ENCODE data around the gene MRTFA. TPM values are rescaled to one million over a fixed set of nuclear protein-coding genes. Genes with fewer than 3 reads are reported as not detected.

The MRTFA gene
- total and polyA plus RNA-seq, 4 donors: 7.5 to 22.0 (median 9.6) TPM

DNA sequence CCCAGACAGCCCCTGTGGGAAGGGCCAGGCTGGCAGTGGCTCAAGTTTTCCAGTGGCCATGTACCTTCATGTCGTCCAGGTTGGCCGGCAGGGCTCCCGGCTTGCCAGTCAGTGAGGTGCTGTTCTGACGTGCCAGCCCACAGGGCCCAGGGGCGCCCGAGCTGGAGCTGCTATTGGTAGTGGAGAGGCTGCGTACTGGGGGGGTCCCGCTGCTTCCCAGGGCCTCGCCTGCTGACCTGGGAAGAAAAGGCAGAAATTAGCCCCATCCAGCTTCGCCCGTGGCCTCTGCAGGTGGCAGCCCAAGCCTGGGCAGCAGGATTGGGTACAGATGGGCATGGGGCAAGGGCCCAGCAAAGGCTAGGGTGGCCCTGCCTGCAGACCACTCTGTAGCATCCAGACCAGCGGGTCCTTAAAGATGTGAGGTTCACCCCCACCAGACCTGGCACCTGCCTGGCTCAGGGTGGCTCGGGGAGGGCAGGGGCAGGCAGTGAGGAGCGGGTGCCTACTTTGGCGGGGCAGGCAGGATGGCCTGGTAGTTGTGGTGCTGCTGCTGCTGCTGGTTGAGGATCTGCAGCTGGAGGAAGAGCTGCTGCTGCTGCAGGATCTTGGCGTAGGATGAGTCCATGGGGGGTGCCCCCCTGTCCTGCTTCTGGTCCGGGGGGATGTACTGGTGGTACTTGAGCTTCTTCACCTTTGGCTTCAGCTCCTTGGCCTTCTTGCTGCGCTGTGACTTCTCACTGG is 216.0 kb downstream of the MRTFA start:
- WGBS: 96% methylated on average over 18 of the region's 18 CpGs
- no peaks in the 10 kb centered on the region for H3K9me3 ChIP-seq (ENCODE audit: control insufficient read depth in 4 of 4, low read length in 3 of 4)
- H3K4me1 ChIP-seq (ENCODE audit: control insufficient read depth in 4 of 4, insufficient read depth in 4 of 4, low read length in 3 of 4): no peaks in the 10 kb centered on the region
- H3K27ac ChIP-seq (ENCODE audit: low read depth in 1 of 2, low read length in 2 of 2): no peak overlapping the region
- H3K36me3 ChIP-seq (ENCODE audit: control insufficient read depth in 4 of 4, insufficient read depth in 3 of 4, low read depth in 1 of 4, low read length in 3 of 4): peaks cover 13 to 63% (median 15%) of the 10 kb centered on the region in 4 donors
- no peak for DNase-seq (ENCODE audit: low spot score)
- H3K9ac ChIP-seq (ENCODE audit: low read depth in 1 of 2, low read length in 2 of 2): no peak overlapping the region
- H3K4me3 ChIP-seq (ENCODE audit: low read depth in 1 of 3, low read length in 3 of 3): no peak overlapping the region
- no peaks in the 10 kb centered on the region for H3K27me3 ChIP-seq (ENCODE audit: control insufficient read depth in 4 of 4, insufficient read depth in 4 of 4, low read length in 3 of 4)
- no peak for TF ChIP-seq TAF1 (conservative IDR thresholded peaks at IDR 0.05)
- no peak for TF ChIP-seq NR2F2 (IDR thresholded peaks at IDR 0.05)
- no peak for TF ChIP-seq MAX (IDR thresholded peaks at IDR 0.05)
- TF ChIP-seq HNF4G (IDR thresholded peaks at IDR 0.05): no peak
- TF ChIP-seq YY1 (IDR thresholded peaks at IDR 0.05): no peak
- TF ChIP-seq ZBTB33 (IDR thresholded peaks at IDR 0.05): no peak
- TF ChIP-seq RXRA (IDR thresholded peaks at IDR 0.05): no peak
- no peak for TF ChIP-seq HNF4A (conservative IDR thresholded peaks at IDR 0.05)
- no peak for TF ChIP-seq JUND (IDR thresholded peaks at IDR 0.05)

GRCh38 chr22:40419718-40420117 is 216.8 kb downstream of the MRTFA start:
- Histone ChIP-seq H3K27ac (ENCODE audit: low read depth in 1 of 2, low read length in 2 of 2) (no peak overlapping the region), H3K27me3 (ENCODE audit: control insufficient read depth in 4 of 4, insufficient read depth in 4 of 4, low read length in 3 of 4) (no peaks in the 10 kb centered on the region), H3K9me3 (ENCODE audit: control insufficient read depth in 4 of 4, low read length in 3 of 4) (no peaks in the 10 kb centered on the region), H3K36me3 (ENCODE audit: control insufficient read depth in 4 of 4, insufficient read depth in 3 of 4, low read depth in 1 of 4, low read length in 3 of 4) (peaks cover 10 to 60% (median 15%) of the 10 kb centered on the region in 4 donors), H3K4me3 (ENCODE audit: low read depth in 1 of 3, low read length in 3 of 3) (no peak overlapping the region), H3K4me1 (ENCODE audit: control insufficient read depth in 4 of 4, insufficient read depth in 4 of 4, low read length in 3 of 4) (peaks cover 0 to 4% (median 0%) of the 10 kb centered on the region in 4 donors), H3K9ac (ENCODE audit: low read depth in 1 of 2, low read length in 2 of 2) (no peak overlapping the region)
- WGBS: 96% methylated on average over 8 of the region's 8 CpGs
- TF ChIP-seq, protein P1, sequence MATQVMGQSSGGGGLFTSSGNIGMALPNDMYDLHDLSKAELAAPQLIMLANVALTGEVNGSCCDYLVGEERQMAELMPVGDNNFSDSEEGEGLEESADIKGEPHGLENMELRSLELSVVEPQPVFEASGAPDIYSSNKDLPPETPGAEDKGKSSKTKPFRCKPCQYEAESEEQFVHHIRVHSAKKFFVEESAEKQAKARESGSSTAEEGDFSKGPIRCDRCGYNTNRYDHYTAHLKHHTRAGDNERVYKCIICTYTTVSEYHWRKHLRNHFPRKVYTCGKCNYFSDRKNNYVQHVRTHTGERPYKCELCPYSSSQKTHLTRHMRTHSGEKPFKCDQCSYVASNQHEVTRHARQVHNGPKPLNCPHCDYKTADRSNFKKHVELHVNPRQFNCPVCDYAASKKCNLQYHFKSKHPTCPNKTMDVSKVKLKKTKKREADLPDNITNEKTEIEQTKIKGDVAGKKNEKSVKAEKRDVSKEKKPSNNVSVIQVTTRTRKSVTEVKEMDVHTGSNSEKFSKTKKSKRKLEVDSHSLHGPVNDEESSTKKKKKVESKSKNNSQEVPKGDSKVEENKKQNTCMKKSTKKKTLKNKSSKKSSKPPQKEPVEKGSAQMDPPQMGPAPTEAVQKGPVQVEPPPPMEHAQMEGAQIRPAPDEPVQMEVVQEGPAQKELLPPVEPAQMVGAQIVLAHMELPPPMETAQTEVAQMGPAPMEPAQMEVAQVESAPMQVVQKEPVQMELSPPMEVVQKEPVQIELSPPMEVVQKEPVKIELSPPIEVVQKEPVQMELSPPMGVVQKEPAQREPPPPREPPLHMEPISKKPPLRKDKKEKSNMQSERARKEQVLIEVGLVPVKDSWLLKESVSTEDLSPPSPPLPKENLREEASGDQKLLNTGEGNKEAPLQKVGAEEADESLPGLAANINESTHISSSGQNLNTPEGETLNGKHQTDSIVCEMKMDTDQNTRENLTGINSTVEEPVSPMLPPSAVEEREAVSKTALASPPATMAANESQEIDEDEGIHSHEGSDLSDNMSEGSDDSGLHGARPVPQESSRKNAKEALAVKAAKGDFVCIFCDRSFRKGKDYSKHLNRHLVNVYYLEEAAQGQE (IDR thresholded peaks at IDR 0.05): no peak
- TF ChIP-seq HNF4A (conservative IDR thresholded peaks at IDR 0.05) (no peak), JUND (IDR thresholded peaks at IDR 0.05) (no peak), FOXA1 (IDR thresholded peaks at IDR 0.05) (no peak), NR2F2 (IDR thresholded peaks at IDR 0.05) (no peak), TAF1 (conservative IDR thresholded peaks at IDR 0.05) (no peak), YY1 (IDR thresholded peaks at IDR 0.05) (no peak)
- no peak for DNase-seq (ENCODE audit: low spot score)
